ENCODE results near the gene KRT71.
A peak's percentile ranks its signal among the peaks of the same experiment; 100 is the strongest.
"Not testable (repeated sequence)": the region's sequence is repeated elsewhere in the genome, so short reads cannot be mapped to it uniquely, and the experiment has no call there.

The KRT71 gene

GRCh38 chr12:52552681-52553195 lies at the start of gene KRT71:
Gene KRT71 (minus strand): TSS chr12:52553145. CDS start chr12:52553077, 68 bp downstream.
- DNase-seq = no peak

- peak; percentile 32 for DNase-seq
These were observed 49.6 kb upstream of the KRT71 start for GRCh38 chr12:52602552-52602951.

DNA sequence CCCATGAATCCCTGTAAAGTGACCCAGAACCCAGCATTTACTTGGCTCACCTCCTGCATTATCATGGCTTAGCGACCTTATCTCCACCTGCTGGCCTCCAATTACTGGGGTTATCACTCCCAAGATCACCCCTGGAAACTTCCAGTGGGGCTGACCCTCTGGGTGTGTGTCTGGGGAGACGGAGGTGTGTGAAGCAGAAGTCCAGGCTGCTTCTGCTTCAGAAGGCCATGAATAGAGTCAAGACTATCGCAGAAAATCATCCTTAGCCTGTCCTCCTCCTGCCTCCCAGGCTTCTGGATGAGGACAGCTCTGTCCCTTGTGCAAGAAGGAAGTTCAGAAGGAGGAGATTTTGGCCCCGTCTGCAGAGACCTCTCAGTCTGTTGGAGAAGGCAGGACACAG lies 48.7 kb upstream of the KRT71 start:
- DNase-seq = peak; percentile 43

DNA sequence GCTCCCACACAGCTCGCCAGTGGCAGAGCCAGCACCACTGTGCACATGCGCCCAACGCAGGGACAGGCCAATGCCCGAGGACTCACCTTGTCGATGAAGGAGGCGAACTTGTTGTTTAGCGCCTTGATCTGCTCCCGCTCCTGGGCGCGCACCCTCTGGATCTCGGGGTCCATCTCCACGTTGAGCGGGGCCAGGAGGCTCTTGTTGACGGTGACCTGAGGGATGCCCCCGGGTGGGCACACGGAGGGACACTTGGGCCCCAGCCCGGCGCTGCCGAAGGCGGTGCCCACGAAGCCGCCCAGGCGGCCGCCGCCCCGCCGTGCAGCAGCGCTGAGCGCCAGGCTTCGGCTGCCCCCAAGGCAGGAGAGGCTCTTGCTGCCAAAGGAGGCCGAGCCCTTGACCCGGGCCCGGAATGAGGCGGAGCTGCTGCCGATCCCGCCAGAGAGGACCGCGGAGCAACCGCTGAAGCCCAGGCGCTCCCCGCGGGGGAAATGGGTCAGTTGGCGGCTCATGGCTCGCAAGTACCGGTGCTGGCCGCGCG lies 48.1 kb upstream of the KRT71 start, which contains the start of gene KRT72:
KRT72 (minus strand) TSS at position 523 of the 541 bp plus-strand sequence; CDS start at position 512, 11 bp downstream.
- peak; percentile 46 for DNase-seq

DNA sequence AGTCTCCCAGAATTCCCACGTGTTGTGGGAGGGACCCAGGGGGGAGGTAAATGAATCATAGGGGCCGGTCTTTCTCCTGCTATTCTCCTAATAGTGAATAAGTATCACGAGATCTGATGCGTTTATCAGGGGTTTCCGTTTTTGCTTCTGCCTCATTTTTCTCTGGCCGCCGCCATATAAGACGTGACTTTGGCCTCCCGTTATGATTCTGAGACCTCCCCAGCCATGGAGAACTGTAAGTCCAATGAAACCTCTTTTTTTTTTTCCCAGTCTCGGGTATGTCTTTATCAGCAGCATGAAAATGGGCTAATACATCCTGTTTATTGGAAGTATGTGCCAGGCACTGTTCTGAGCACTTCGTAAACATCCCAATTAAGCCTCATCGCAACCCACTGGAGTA lies 47.5 kb upstream of the KRT71 start:
- no peak for DNase-seq

- peak; percentile 32 for DNase-seq
These were observed 47.1 kb upstream of the KRT71 start for GRCh38 chr12:52600071-52600470.

DNA sequence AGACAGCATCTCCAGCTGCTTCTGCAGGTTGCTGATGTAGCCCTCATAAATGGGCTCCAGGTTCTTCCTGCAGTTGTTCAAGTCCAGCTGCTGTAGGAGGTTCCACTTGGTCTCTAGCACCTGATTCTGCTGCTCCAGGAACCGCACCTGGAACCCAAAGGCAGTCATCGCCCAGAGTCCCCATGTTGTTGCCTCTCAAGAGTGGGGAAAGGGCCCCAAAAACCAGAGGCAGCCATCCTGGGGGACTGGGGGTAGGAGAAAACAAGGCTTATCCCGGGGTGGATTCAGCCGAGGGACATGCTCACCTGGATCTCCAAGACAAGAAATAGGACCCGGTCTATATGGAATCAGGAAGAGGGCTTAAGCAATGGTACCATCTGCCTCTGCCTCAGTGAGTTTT lies 46.0 kb upstream of the KRT71 start:
- DNase-seq = peak; percentile 48

DNA sequence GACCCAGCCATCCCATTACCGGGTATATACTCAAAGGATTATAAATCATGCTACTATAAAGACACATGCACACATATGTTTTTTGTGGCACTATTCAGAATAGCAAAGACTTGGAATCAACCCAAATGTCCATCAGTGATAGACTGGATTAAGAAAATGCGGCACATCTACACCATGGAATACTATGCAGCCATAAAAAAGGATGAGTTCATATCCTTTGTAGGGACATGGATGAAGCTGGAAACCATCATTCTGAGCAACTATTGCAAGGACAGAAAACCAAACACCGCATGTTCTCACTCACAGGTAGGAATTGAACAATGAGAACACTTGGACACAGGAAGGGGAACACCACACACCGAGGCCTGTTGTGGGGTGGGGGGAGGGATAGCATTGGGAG lies 41.3 kb upstream of the KRT71 start:
- DNase-seq = not testable (repeated sequence)

GRCh38 chr12:52591521-52591920 lies 38.6 kb upstream of the KRT71 start:
- no peak for DNase-seq

DNA sequence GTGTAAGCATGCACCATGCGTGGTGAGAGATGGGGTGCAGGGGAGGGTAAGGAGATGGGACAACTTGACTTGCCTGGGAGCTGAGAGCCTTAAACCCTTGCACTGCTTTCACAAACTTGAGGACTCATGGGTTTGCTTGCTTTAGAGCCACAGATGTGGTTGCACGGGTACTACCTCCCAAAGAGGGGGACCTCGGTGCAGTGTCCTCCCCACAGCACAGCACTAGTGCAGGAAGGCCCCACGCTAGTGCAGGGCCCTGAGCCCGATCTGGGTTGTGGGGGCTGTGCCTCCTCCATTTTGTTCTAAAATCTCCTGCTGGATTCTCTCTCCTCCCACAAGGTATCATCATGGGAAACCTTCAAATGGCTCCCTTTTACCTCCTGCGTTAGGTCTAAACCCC lies 37.1 kb upstream of the KRT71 start:
- no peak for DNase-seq

DNA sequence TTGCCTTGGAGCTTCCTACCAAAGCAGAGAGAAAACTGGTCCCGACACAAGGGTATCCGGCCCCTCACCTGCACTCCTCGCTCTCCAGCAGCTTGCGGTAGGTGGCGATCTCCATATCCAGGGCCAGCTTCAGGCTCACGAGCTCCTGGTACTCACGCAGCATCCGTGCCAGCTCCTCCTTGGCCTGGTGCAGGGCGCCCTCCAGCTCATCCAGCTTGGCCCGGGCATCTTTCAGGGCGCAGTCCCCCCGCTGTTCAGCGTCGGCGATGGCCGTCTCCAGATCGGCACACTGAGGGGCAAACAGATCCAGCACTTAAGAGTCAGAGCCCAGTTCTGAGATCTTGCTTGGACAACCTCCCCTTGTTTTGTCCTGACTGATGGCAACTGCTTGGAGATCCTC lies 34.6 kb upstream of the KRT71 start:
- DNase-seq = peak; percentile 60

GRCh38 chr12:52585946-52586345 lies 33.0 kb upstream of the KRT71 start:
- DNase-seq = no peak

DNA sequence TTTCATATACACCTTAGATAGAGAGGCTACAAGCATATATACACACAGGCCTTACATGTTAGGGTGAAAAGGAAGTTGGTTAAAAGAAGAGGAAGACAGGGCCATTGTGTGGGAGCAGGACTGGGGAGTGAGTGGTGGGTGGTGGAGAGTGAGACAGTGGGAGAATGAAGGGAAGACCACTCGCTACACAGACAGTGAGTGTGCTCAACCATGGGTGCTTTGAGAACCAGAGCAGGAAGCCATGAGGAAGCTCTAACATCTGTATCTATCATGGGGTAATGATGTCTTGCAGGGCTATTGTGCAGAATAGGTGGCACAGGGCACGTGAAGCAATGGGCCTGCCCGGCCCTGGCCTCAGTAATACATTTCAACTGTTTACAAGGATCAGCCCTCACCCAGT lies 32.1 kb upstream of the KRT71 start:
- peak; percentile 31 for DNase-seq

- peak; percentile 42 for DNase-seq
These were observed 31.3 kb upstream of the KRT71 start for GRCh38 chr12:52584156-52584682.

GRCh38 chr12:52582971-52583456 lies 30.1 kb upstream of the KRT71 start:
- peak; percentile 94 for DNase-seq

- DNase-seq = no peak
These were observed 29.5 kb upstream of the KRT71 start for GRCh38 chr12:52582486-52582885.

DNA sequence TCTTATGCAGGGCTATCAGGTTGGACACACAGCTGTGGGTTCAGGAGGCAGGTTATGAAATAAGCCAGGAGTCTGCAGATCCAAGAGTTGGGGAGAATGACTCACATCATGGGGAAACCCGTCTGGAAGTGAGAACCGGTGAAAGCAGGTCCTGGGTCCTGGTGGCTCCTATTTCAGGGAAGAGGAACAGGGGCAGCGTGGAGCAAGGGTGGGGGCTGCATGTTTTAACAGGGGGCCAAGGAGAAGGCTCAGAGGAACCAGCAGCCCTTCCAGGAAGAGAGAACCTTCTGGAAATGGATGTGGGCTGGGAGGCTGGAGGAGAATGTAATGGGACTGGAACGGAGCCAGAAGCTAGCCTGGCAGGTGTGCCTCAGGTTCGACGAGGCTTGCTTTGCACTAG lies 28.5 kb upstream of the KRT71 start:
- DNase-seq = no peak

DNA sequence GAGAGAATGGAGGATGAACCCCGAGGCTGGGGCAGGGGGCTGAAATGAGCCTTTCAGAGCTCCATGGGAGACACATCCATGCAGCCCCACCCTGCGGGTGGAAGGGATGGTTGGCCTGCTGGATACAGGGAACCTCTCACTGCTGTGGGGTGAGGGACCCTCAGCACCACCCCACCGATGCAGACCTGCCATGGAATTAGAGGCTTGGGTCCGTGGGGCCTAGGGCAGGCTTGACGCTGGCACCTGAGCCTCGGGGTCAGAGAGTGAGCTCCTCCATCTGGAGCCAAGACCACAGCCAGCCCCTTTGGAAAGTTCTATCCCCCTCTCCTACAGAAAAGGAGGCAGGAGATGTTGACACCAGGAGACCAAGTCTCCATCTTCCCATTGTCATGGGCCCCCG lies 28.1 kb upstream of the KRT71 start:
- DNase-seq = peak; percentile 52

DNA sequence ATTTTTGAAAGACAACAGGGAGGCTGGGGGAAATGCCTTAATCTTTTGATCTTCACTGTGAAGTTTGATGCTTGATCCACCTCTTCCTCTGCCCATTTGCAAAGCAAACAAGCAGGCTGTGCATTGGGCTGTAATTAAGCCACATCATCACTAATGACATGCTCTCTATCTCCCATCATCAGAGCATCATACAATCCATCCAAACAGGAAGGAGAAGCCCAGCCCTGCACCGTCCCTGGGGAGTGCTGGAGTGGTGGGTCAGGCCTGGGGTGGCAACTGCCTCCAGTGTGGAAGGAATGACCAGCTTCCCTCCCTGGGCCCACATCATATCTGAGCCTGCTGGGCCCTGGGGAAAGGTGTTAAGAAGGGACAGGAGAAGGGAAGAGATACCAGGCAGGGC lies 27.6 kb upstream of the KRT71 start:
- peak; percentile 72 for DNase-seq

DNA sequence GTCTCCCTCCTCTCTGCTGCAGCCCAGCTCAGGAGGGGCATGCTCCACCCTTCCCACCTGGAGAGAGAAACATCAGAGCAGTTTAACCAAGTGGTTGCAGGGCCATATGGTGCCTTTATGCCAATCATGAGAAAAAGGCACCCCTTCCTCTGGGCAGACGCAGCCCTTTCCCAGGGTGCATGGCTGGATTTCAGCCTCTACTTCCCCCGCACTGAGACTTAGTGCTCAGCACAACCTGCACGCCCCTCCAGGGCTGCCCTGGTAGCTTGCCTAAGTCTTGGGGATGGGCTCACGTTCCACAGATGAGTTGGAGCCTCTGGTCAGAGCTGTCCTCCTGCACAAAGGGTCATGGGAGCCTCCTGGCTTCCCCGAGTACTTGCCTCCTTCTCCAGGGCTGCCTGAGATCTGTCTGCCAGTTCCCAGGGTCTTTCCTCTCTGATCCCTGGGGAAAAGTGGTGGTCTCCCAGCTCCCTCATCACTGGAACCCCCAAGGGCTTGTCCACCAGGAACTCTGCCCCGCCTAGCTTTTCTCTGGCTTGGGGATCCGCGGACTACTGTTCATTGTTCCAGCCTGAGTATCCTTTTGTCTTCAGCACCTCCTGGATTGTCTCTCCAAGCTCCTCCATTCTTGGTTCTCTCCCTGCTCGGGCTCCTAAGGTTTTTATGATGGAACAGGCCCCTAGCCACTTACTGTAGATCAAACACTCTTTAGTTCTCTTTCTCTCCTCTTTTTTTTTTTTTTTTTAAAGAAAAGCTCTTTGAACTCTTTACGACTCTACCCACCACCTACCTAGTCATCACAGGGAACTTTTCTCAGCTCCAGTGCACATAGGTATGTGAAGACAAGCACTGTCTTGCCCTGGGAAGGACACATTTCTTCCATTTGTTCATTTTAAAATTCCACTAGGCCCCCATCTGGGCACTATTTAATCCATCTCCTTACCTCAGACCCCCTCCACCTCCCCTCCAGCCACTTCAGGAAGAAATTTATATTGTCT lies 26.8 kb upstream of the KRT71 start:
- DNase-seq = peak; percentile 68

- no peak for DNase-seq
These were observed 25.5 kb upstream of the KRT71 start for GRCh38 chr12:52578469-52578868.

DNA sequence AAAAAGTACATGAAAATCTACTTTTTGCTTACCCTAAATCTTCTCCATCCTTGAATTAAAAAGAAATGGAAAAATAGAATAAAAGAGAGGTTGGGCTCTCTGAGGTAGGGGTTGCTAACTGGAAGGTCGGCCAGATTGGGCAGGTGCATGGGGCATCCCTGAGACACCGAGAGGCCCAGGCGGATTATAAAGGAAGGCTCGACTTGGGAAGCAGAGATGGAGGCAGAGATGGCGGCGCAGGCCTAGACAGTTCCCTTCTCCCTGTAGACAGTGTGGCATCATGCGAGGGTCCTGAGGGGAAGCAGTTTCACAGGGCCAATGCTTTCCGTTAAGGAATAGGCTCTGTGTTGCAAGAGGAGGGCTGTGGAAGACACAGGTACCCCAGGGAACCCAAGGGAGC lies 24.4 kb upstream of the KRT71 start:
- DNase-seq = no peak

GRCh38 chr12:52575948-52576347 lies 23.0 kb upstream of the KRT71 start:
- DNase-seq = no peak

DNA sequence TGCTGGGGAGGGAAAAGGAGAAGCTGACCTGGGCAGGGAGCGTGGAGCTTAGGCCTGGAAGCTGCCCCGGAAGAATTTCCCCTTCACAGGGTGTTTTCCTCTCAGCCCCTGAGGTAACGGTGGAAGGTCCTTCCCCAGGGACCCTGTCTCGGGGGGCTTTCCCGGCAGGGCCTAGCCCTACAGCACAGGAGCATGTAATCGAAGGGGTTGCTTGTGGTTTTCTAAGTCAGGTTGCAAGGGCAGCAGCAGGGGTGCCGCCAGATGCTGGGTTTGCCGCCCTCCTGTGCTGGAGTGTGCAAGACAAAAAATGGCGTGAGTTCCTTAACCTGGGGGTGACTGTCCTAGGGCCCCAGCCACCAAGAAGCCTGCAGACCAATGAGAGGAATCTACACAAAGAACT lies 22.3 kb upstream of the KRT71 start:
- DNase-seq = no peak
